ENCODE results near the gene AKAP13. TPM values are rescaled to one million over a fixed set of nuclear protein-coding genes. Genes with fewer than 3 reads are reported as not detected.

The AKAP13 gene
- total and polyA plus RNA-seq, 7 donors = 21.6 to 142 (median 98.5) TPM

GRCh38 chr15:85333132-85333831 is 47.1 kb upstream of the AKAP13 start:
- WGBS, 2 donors = 80 to 91% methylated on average over 6 of the region's 6 CpGs
- H3K4me3 ChIP-seq = no peak overlapping the region
- H3K27me3 ChIP-seq = no peaks in the 10 kb centered on the region
- H3K4me1 ChIP-seq = peaks cover 0 to 42% (median 26%) of the 10 kb centered on the region in 4 donors
- no peaks in the 10 kb centered on the region for H3K36me3 ChIP-seq
- no peak for TF ChIP-seq POLR2AphosphoS5 (IDR thresholded peaks at IDR 0.05)
- TF ChIP-seq EP300 (IDR thresholded peaks at IDR 0.05) = no peak
- TF ChIP-seq CTCF (IDR thresholded peaks at IDR 0.05) = no peak
- no peak for TF ChIP-seq POLR2A (IDR thresholded peaks at IDR 0.05)
- peak overlapping the region in 3 of 4 donors; percentile 29 to 92 (median 91) for H3K27ac ChIP-seq
- DNase-seq = no peak
- no peaks in the 10 kb centered on the region for H3K9me3 ChIP-seq
- intact Hi-C loops (cut with DNase I) = loop anchor here (5.0 kb wide), 1 partner anchor 149 kb away; no protein-coding TSS in a partner anchor

- TF ChIP-seq POLR2AphosphoS5 (IDR thresholded peaks at IDR 0.05) (no peak), CTCF (IDR thresholded peaks at IDR 0.05) (no peak), POLR2A (IDR thresholded peaks at IDR 0.05) (no peak), EP300 (IDR thresholded peaks at IDR 0.05) (no peak)
- H3K27me3 ChIP-seq = no peaks in the 10 kb centered on the region
- no peaks in the 10 kb centered on the region for H3K36me3 ChIP-seq
- intact Hi-C loops (cut with DNase I) = loop anchor here (5.0 kb wide), 1 partner anchor 148 kb away; no protein-coding TSS in a partner anchor
- H3K9me3 ChIP-seq = no peaks in the 10 kb centered on the region
- H3K4me1 ChIP-seq = peaks cover 0 to 40% (median 25%) of the 10 kb centered on the region in 4 donors
- peak overlapping the region in 2 of 4 donors; percentile 91 to 92 for H3K27ac ChIP-seq
- no peak for DNase-seq
- no peak overlapping the region for H3K4me3 ChIP-seq
- 94 to 96% methylated on average over 6 of the region's 6 CpGs for WGBS, 2 donors
These were observed 46.2 kb upstream of the AKAP13 start for GRCh38 chr15:85334241-85334640.

GRCh38 chr15:85335193-85335942 is 45.0 kb upstream of the AKAP13 start:
- H3K27ac ChIP-seq = no peak overlapping the region
- no peaks in the 10 kb centered on the region for H3K27me3 ChIP-seq
- 21 to 70% methylated on average over 13 of the region's 13 CpGs for WGBS, 2 donors
- no peaks in the 10 kb centered on the region for H3K9me3 ChIP-seq
- H3K36me3 ChIP-seq = no peaks in the 10 kb centered on the region
- DNase-seq = no peak
- intact Hi-C loops (cut with DNase I) = no loop called here
- TF ChIP-seq POLR2AphosphoS5 (IDR thresholded peaks at IDR 0.05) (no peak), CTCF (IDR thresholded peaks at IDR 0.05) (no peak), EP300 (IDR thresholded peaks at IDR 0.05) (no peak), POLR2A (IDR thresholded peaks at IDR 0.05) (no peak)
- no peak overlapping the region for H3K4me3 ChIP-seq
- peaks cover 0 to 34% (median 21%) of the 10 kb centered on the region in 4 donors for H3K4me1 ChIP-seq

- TF ChIP-seq POLR2AphosphoS5 (IDR thresholded peaks at IDR 0.05) = peak in 1 of 4 donors; percentile 16
- no peak for TF ChIP-seq EP300 (IDR thresholded peaks at IDR 0.05)
- Histone ChIP-seq H3K27me3 (no peaks in the 10 kb centered on the region), H3K27ac (peak overlapping the region in 1 of 4 donors; percentile 56), H3K4me1 (peaks cover 0 to 19% (median 6%) of the 10 kb centered on the region in 4 donors), H3K4me3 (no peak overlapping the region), H3K36me3 (no peaks in the 10 kb centered on the region), H3K9me3 (no peaks in the 10 kb centered on the region)
- intact Hi-C loops (cut with DNase I) = no loop called here
- no peak for DNase-seq
- WGBS, 2 donors = 81 to 82% methylated on average over 5 of the region's 5 CpGs
These were observed 43.5 kb upstream of the AKAP13 start for GRCh38 chr15:85336880-85337279.

- no peak for DNase-seq
- peak overlapping the region in 2 of 4 donors; percentile 9 to 56 for H3K27ac ChIP-seq
- H3K9me3 ChIP-seq = no peaks in the 10 kb centered on the region
- intact Hi-C loops (cut with DNase I) = no loop called here
- no peak overlapping the region for H3K4me3 ChIP-seq
- no peaks in the 10 kb centered on the region for H3K36me3 ChIP-seq
- no peaks in the 10 kb centered on the region for H3K27me3 ChIP-seq
- peaks cover 0 to 16% (median 4%) of the 10 kb centered on the region in 4 donors for H3K4me1 ChIP-seq
- 87 to 89% methylated on average over 9 of the region's 9 CpGs for WGBS, 2 donors
- no peak for TF ChIP-seq POLR2AphosphoS5 (IDR thresholded peaks at IDR 0.05)
- no peak for TF ChIP-seq EP300 (IDR thresholded peaks at IDR 0.05)
- TF ChIP-seq CTCF (IDR thresholded peaks at IDR 0.05) = no peak
- no peak for TF ChIP-seq POLR2A (IDR thresholded peaks at IDR 0.05)
These were observed 42.9 kb upstream of the AKAP13 start for GRCh38 chr15:85337425-85338074.
